NCI-H1105 (cell line): ENCODE results near the gene MAPK10.
A peak's percentile ranks its signal among the peaks of the same experiment; 100 is the strongest.
"Not testable (repeated sequence)": the region's sequence is repeated elsewhere in the genome, so short reads cannot be mapped to it uniquely, and the experiment has no call there.

Experiments
- DNase-seq: peaks from one replicate; lab custom pipeline; 2025; lab: John Stamatoyannopoulos, UW

Gene MAPK10

GRCh38 chr4:86106475-86106874, 253.4 kb downstream of the MAPK10 start:
- DNase-seq, result no peak

- DNase-seq, result no peak
Measured at GRCh38 chr4:86101841-86102240, 258.0 kb downstream of the MAPK10 start.

- no peak for DNase-seq
Measured at GRCh38 chr4:86101410-86101809, 258.4 kb downstream of the MAPK10 start.

- no peak for DNase-seq
Measured at GRCh38 chr4:86100539-86101215, 259.2 kb downstream of the MAPK10 start.

GRCh38 chr4:86099348-86099747, 260.5 kb downstream of the MAPK10 start:
- DNase-seq, result no peak

DNA sequence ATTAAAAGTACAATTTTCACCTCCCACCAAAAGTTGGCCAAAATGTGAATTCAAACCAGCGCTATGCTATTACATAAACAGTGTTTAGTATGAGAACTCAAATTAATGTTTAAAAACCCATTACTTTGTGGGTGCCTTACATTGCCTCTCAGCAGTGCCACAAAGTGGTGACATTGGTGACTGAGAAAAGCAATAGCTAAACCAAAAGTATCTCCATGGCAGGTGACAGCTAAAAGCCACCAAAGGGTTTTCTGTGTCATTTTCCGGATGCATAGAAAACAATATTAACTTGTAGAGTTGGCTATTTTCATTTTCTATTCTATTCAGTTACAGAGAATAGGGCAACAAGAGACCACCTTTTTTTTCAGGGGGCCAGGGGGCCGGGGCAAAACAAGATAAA, 261.2 kb downstream of the MAPK10 start:
- DNase-seq, result no peak

DNA sequence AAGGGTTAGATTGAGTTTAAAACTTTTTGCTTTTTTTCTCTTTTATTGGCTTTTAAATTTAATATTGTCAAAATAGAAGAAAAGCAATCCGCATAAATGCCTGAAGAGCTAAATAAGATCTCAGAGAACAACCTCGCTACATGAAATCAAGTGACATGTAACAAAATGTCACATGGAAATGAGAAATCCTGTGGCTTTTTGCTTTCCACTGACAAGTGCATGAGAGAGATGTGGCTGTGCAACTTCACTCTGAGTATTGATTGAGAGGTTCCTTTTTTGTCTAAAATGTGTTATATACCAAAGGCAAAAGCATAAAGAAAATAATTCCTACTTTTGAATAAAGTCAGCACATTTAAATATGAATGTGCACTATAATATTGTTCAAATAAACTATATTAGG, 263.5 kb downstream of the MAPK10 start:
- DNase-seq, result no peak

GRCh38 chr4:86092684-86093083, 267.2 kb downstream of the MAPK10 start:
- no peak for DNase-seq

DNA sequence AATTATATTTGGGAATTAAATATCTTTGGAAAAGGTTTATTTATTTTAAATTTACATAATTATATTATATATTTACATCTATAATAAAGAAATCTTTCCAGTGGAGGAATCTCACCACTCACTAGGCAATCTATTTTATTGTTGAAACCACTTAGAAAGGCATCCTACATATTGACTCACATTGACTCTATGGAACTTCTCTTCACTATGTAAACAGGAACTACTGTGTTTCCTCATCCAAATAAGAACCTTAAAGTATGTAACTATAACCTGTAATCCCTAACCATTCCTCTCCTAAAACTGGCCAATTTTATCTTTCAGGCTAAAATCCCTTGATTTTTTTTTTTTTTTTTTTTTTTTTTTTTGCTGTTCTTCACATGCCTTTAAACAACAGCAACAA, 268.7 kb downstream of the MAPK10 start:
- no peak for DNase-seq

DNA sequence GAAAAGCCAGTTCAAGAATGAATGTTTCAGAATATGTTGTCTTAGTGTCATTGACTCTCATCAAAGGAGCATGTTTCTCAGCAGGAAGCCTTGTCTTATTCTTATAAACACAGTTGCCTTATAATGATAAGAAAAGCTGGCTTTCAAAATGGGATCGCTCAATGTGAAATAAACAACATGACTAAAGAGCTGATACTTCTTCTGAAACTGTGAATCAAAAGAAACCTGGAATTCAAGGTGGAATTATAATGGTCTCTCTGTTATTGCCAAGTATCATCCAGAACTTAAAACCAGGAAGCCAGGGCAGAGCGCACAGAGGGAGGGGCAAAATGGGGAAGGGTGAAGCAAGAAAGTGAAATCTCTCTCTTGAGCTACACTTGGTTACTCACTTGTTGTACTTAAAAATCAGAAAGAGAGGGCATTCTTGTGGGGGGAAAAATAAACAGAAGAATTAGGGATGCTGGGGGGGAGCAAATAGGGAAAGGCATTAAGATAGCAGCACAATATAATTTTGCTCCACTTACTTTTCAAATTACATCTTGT, 270.0 kb downstream of the MAPK10 start:
- no peak for DNase-seq

DNA sequence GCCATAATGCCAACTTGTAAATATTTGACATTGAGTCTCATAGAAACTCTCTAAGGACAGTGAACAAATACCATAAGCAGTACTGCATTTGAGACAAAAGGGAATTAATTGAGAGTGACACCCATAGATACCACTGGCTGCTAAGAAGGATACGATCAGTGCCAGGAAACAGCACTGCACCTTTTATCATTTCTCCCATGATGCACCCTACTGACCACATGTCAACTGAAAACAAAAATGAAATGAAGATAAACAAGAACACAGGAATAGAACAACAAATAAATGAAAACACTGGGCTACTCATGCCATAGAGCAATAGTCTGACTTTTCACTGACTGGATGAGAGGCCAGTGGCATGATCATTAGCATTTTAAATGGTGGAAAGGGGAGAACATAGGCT, 270.8 kb downstream of the MAPK10 start:
- DNase-seq, result no peak

- not testable (repeated sequence) for DNase-seq
Measured at GRCh38 chr4:86075796-86076195, 284.1 kb downstream of the MAPK10 start.

GRCh38 chr4:86060341-86060740, 299.5 kb downstream of the MAPK10 start:
- no peak for DNase-seq

- no peak for DNase-seq
Measured at GRCh38 chr4:86058621-86059020, 301.2 kb downstream of the MAPK10 start.

- DNase-seq, result no peak
Measured at GRCh38 chr4:86055898-86056297, 304.0 kb downstream of the MAPK10 start.

- DNase-seq, result no peak
Measured at GRCh38 chr4:86054286-86055032, 305.4 kb downstream of the MAPK10 start.

DNA sequence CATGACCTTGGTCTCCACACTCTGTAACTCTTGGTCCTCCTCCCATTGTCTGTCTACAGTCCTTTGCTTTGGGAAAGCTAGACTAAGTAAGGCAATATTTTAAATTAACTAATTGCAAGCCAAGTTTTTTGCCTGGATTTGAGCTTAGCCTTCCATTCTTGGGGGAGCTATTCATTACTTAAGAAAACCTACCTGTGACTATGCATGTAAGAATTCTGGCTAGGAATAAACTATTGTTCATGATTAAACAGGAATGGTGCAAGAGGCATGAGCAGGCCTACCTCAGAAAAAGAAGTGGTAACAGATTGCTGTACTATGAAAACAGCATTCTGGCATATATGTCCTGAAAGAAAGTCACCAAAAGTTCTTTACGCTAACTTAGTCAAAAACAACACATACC, 309.4 kb downstream of the MAPK10 start:
- DNase-seq, result no peak

DNA sequence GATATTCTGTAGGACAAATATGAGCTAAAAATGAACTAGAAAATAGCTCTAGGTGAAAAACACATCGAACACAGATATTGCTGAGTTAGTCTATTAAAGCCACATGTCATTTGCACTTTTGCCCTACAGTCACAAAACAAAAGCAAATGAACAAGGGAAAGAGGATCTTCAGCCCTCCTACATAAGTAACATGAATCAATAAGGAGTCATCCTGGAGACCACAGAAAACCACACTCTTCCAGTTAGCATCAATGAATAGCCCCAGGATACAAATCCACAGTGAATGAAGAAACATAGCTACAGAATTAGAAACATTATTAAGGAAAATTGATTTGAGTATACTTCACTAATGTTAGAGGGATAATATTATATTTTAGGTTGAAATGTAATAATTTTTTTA, 311.4 kb downstream of the MAPK10 start:
- no peak for DNase-seq

DNA sequence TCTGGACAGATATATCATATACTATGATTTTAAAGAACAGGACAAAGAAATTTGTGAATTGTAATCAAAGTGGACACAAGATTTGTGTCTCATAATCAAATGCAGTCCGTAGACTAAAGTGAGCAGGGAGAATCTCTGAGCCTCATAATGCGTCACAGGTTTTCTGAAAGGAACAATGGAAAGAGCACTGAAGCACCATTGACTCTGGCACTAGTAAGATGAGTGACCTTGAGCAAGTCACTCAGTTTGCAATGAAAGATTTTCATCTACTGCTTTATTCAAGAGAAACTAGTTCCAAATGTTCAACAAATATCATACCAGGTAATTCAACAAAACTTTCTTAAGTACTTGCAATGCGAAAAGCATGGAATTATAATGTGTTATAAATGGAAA, 315.3 kb downstream of the MAPK10 start:
- DNase-seq, result no peak

GRCh38 chr4:86043755-86044592, 315.9 kb downstream of the MAPK10 start:
- DNase-seq, result peak; percentile 33

DNA sequence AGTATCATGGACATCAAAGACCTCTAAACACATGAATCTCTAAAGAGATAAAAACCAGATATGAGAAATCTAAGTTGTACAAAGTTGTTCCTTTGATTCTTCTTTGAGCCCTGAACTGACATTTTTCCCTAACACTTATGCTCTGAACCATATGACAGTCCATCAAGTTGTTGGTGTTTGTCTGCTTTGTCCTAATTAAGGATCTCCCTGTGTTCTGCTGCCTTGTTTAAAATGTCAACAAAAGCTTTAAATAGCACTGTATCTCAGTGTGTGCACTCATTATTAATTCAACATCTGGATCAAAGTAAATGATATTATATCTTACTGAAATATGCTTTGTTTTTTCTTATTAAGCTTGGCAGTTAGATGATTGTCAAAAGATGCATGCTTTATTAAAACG, 321.8 kb downstream of the MAPK10 start:
- no peak for DNase-seq

- no peak for DNase-seq
Measured at GRCh38 chr4:86036736-86037135, 323.1 kb downstream of the MAPK10 start.

- no peak for DNase-seq
Measured at GRCh38 chr4:86035688-86036087, 324.2 kb downstream of the MAPK10 start.
